Esophagus squamous epithelium (tissue), 5 donors: ENCODE results near the gene RAPGEF1. TPM values are rescaled to one million over a fixed set of nuclear protein-coding genes. Genes with fewer than 3 reads are reported as not detected.

Experiments
- DNase-seq: peaks from one replicate; lab custom pipeline; 2025; lab: John Stamatoyannopoulos, UW
- H3K27ac ChIP-seq, 4 donors: fragments of 200-600 bp; sonication (generic); one replicate each; pipeline ENCODE4 v1.5.1; 2016 to 2019; ENCODE audit warnings: mild to moderate bottlenecking in 1 of 4
- H3K27me3 ChIP-seq, 4 donors: fragments of 200-600 bp; sonication (generic); 1 replicate in 3 of 4; 2 replicates in 1 of 4; pipeline versions ENCODE4 v1.5.1 to v1.6.0; 2017 to 2021; ENCODE audit warnings: antibody characterized with exemption in 1 of 4
- H3K36me3 ChIP-seq, 3 donors: fragments of 200-600 bp; sonication (generic); one replicate each; pipeline ENCODE4 v1.5.1; 2016 to 2019
- H3K4me1 ChIP-seq, 3 donors: fragments of 200-600 bp; sonication (generic); one replicate each; pipeline ENCODE4 v1.5.1; 2017 to 2019
- H3K4me3 ChIP-seq, 4 donors: fragments of 200-600 bp; sonication (generic); 1 replicate in 3 of 4; 2 replicates in 1 of 4; pipeline ENCODE4 v1.5.1; 2016 to 2019; ENCODE audit warnings: mild to moderate bottlenecking in 2 of 4, moderate library complexity in 1 of 4
- H3K9me3 ChIP-seq, 3 donors: fragments of 200-600 bp; sonication (generic); one replicate each; pipeline ENCODE4 v1.5.1; 2016 to 2019
- CTCF ChIP-seq, 6 experiments: fragments of 450-650 bp in 4 of 6; fragments of 200-600 bp in 2 of 6; sonication (generic) in 2 of 6; IDR thresholded peaks; one replicate each; pipeline ENCODE4 v1.5.1; 2016 to 2019; ENCODE audit warnings: antibody characterized with exemption in 6 of 6, mild to moderate bottlenecking in 4 of 6, moderate library complexity in 4 of 6
- POLR2A ChIP-seq, 4 donors: fragments of 450-650 bp; IDR thresholded peaks; one replicate each; pipeline ENCODE4 v1.6.1; 2017; ENCODE audit warnings: antibody characterized with exemption in 4 of 4, mild to moderate bottlenecking in 4 of 4, moderate library complexity in 3 of 4
- WGBS, 2 donors: methylation state at CpG; one replicate each; pipeline ENCODE4 v1.1.5; 2018; 5-methylcytosine and 5-hydroxymethylcytosine counted together
- intact Hi-C: fragments of 100-400 bp; cut with DNase I; formaldehyde crosslinking; loops from one replicate; pipeline ENCODE4 v1.15.0; 2022
- total RNA-seq, 4 donors: library from RNA; depleted of rRNA; stranded (reverse); fragments of >200 nt; gene quantifications; one replicate each; pipeline ENCODE4 v1.1.0, GENCODE V29; 2016
- donor health status: DM: yes; HTN: yes; CAD: no.

The RAPGEF1 gene
- total RNA-seq, 4 donors from 2014 or later, result 12.2 to 40.4 (median 19.0) TPM

DNA sequence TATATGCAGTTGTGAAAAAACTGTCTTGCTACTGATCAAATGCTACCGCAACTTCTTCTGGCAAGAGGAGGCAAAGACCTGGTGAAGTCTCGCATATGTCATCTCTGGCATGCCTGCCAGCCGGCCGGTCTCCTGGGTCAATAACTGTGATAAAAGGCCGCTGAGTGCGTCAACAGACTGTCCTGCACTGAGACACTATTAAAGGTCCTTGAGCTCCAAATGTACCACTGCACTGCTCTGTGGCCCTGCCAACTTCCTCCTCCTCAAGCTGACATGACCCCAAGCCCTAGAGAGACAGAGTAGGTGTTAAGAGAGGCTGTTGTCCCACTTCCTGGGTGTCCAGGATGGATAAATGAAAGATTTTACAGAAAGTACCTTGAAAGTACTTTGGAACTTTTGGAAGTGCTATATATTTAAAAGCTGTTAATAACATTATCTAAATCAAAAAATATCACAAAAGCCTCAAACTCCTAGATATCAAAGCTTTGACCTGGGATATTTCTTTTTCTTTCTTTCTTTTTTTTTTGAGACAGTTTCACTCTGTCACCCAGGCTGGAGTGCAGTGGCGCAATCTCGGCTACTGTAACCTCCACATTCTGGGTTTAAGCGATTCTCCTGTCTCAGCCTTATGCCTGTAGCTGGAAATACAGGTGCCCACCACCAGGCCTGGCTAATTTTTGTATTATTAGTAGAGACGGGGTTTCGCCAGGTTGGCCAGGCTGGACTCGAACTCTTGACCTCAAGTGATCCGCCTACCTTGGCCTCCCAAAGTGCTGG lies 31.5 kb downstream of the RAPGEF1 start:
- intact Hi-C loops, result no loop called here
- Histone ChIP-seq H3K4me3 (peak overlapping the region in 1 of 4 donors; percentile 22), H3K27me3 (no peaks in the 10 kb centered on the region), H3K4me1 (peaks cover 29 to 98% (median 76%) of the 10 kb centered on the region in 3 donors), H3K27ac (peak overlapping the region; percentile 62 to 85 (median 73)), H3K9me3 (no peaks in the 10 kb centered on the region), H3K36me3 (no peaks in the 10 kb centered on the region)
- no peak for DNase-seq
- 41 to 55% methylated on average over 9 to 10 of the region's 13 CpGs for WGBS, 2 donors
- TF ChIP-seq CTCF (IDR thresholded peaks at IDR 0.05), result no peak
- no peak for TF ChIP-seq POLR2A (IDR thresholded peaks at IDR 0.05)

DNA sequence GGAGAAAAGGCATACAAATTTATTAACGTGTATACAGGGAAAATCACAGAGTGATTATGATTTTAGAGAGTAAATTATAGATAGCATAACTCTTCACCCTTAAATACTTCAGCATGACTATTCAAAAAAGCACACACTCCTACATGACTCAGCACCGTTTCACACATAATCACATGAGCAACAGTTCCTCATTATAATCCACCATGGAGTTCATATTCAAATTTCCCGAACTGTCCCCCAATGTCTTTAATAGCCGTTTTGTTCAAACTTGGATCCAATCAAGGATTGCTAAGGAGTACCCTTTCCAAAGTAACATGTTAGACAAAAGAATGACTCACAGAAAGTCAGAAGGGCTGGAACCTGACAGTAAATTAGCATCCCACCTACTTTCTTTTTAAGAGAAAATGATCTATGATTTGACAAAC lies 32.1 kb downstream of the RAPGEF1 start:
- no peaks in the 10 kb centered on the region for H3K9me3 ChIP-seq
- no peak for DNase-seq
- peaks cover 29 to 98% (median 73%) of the 10 kb centered on the region in 3 donors for H3K4me1 ChIP-seq
- 16 to 18% methylated on average over 4 of the region's 4 CpGs for WGBS, 2 donors
- TF ChIP-seq CTCF (IDR thresholded peaks at IDR 0.05) (no peak), POLR2A (IDR thresholded peaks at IDR 0.05) (no peak)
- H3K27ac ChIP-seq, result peak overlapping the region; percentile 62 to 79 (median 64)
- H3K27me3 ChIP-seq, result no peaks in the 10 kb centered on the region
- H3K4me3 ChIP-seq, result peak overlapping the region in 1 of 4 donors; percentile 22
- intact Hi-C loops, result no loop called here
- H3K36me3 ChIP-seq, result no peaks in the 10 kb centered on the region

DNA sequence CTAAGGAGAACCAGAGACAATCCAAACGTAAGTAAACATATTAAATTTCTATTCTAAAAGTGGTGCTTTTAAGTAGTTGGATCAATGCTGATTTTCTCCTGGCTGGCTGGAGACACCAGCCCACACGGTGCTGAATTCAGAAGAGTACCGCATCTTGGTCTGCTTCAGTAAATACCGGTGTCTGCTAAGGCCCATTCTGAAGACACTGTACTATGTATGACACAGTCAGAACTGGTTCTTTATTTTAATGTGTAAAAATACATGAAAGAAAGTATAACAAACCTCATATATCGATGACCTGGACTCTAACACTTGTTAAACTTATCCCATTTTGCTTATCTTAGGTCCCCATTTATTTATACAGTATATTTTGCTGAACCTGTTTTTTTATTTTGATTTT lies 32.8 kb downstream of the RAPGEF1 start:
- DNase-seq, result no peak
- Histone ChIP-seq H3K9me3 (no peaks in the 10 kb centered on the region), H3K27ac (peak overlapping the region in 3 of 4 donors; percentile 62 to 79 (median 67)), H3K4me1 (peaks cover 29 to 98% (median 66%) of the 10 kb centered on the region in 3 donors), H3K36me3 (no peaks in the 10 kb centered on the region), H3K4me3 (no peak overlapping the region), H3K27me3 (no peaks in the 10 kb centered on the region)
- TF ChIP-seq POLR2A (IDR thresholded peaks at IDR 0.05), result no peak
- no peak for TF ChIP-seq CTCF (IDR thresholded peaks at IDR 0.05)
- 76 to 85% methylated on average over 5 of the region's 5 CpGs for WGBS, 2 donors
- intact Hi-C loops, result no loop called here

- no peak for DNase-seq
- Histone ChIP-seq H3K27me3 (no peaks in the 10 kb centered on the region), H3K4me3 (no peak overlapping the region), H3K27ac (peak overlapping the region; percentile 2 to 79 (median 64)), H3K4me1 (peaks cover 29 to 98% (median 65%) of the 10 kb centered on the region in 3 donors), H3K9me3 (no peaks in the 10 kb centered on the region), H3K36me3 (no peaks in the 10 kb centered on the region)
- TF ChIP-seq CTCF (IDR thresholded peaks at IDR 0.05) (no peak), POLR2A (IDR thresholded peaks at IDR 0.05) (no peak)
- WGBS, 2 donors, result 79 to 81% methylated on average over 6 of the region's 6 CpGs
- intact Hi-C loops, result no loop called here
Observed at GRCh38 chr9:131706608-131706970, 33.3 kb downstream of the RAPGEF1 start.

DNA sequence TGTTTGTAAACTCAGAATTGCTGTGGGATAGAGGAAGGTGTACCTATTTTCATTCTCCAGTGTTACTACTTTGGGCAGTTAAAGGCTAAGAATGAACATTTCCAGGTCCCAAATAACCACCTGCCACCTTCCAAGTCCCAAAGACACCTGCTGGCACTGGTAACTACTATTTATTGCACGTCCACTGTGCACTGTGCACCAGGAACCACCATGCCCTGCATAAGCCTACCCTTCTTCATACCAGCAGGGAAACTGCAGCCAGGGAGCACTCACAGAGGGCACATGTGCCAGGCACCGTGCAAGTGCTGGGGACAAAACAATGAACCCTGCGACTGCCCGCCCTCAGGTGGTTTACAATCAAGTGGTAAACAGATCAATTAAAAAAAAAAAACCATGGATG lies 34.9 kb downstream of the RAPGEF1 start:
- H3K36me3 ChIP-seq, result no peaks in the 10 kb centered on the region
- H3K4me1 ChIP-seq, result peaks cover 29 to 92% (median 55%) of the 10 kb centered on the region in 3 donors
- WGBS, 2 donors, result 71 to 75% methylated on average over 3 to 4 of the region's 4 CpGs
- intact Hi-C loops, result no loop called here
- H3K27me3 ChIP-seq, result no peaks in the 10 kb centered on the region
- H3K4me3 ChIP-seq, result no peak overlapping the region
- no peak for DNase-seq
- no peaks in the 10 kb centered on the region for H3K9me3 ChIP-seq
- H3K27ac ChIP-seq, result peak overlapping the region; percentile 37 to 79 (median 60)
- no peak for TF ChIP-seq POLR2A (IDR thresholded peaks at IDR 0.05)
- no peak for TF ChIP-seq CTCF (IDR thresholded peaks at IDR 0.05)
